MM.1S (cell line): ENCODE measurements around the gene RPN1.

Source experiments
- EZH2 ChIP-seq: fragments of 300-600 bp; sonication (generic); optimal IDR thresholded peaks from 2 replicates; pipeline ENCODE3; 2017; ENCODE audit warnings: low read depth, mild to moderate bottlenecking, antibody characterized with exemption, low read length, mixed read lengths
- EZH2phosphoT487 ChIP-seq: fragments of 300-600 bp; sonication (generic); IDR thresholded peaks from 2 replicates; pipeline ENCODE4 v1.6.1; 2018; ENCODE audit warnings: antibody characterized with exemption, low read length
- TF ChIP-seq, protein P1 (sequence below): fragments of 300-600 bp; sonication (generic); IDR thresholded peaks from 2 replicates; pipeline ENCODE4 v1.5.1; 2016; ENCODE audit warnings: antibody characterized with exemption, low read length, mixed read lengths

DNA sequence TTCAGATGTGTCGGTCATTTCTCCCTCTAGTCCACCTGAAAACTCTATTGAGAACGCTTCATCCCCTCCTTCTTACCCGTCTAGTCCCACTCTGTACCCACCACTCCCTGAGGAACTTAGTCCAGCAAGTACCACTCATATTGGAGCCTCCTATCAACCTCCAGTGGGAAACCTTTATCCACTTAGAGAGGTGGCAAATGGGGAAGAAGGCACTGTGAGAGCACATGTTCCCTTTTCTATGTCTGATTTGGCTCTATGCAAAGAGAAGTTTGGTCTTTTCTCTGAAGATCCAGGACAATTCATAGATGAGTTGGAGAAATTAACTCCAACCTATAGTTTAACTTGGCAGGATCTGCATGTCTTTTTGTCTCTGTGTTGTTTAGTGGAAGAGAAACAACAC lies 17.0 kb upstream of the RPN1 start:
- TF ChIP-seq, protein P1, sequence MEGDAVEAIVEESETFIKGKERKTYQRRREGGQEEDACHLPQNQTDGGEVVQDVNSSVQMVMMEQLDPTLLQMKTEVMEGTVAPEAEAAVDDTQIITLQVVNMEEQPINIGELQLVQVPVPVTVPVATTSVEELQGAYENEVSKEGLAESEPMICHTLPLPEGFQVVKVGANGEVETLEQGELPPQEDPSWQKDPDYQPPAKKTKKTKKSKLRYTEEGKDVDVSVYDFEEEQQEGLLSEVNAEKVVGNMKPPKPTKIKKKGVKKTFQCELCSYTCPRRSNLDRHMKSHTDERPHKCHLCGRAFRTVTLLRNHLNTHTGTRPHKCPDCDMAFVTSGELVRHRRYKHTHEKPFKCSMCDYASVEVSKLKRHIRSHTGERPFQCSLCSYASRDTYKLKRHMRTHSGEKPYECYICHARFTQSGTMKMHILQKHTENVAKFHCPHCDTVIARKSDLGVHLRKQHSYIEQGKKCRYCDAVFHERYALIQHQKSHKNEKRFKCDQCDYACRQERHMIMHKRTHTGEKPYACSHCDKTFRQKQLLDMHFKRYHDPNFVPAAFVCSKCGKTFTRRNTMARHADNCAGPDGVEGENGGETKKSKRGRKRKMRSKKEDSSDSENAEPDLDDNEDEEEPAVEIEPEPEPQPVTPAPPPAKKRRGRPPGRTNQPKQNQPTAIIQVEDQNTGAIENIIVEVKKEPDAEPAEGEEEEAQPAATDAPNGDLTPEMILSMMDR: no peak
- TF ChIP-seq EZH2 (no peak), EZH2phosphoT487 (no peak)
